22Rv1 (cell line): ENCODE results near the gene POMT2.

Source experiments
- ZFX ChIP-seq: fragments of 450-650 bp; IDR thresholded peaks from 2 replicates; pipeline ENCODE4 v1.6.1; 2017; ENCODE audit warnings: antibody characterized with exemption, borderline replicate concordance
- TF ChIP-seq, protein P1 (sequence below): fragments of 450-650 bp; IDR thresholded peaks from 2 replicates; pipeline ENCODE4 v1.5.1; 2017; ENCODE audit warnings: mild to moderate bottlenecking

DNA sequence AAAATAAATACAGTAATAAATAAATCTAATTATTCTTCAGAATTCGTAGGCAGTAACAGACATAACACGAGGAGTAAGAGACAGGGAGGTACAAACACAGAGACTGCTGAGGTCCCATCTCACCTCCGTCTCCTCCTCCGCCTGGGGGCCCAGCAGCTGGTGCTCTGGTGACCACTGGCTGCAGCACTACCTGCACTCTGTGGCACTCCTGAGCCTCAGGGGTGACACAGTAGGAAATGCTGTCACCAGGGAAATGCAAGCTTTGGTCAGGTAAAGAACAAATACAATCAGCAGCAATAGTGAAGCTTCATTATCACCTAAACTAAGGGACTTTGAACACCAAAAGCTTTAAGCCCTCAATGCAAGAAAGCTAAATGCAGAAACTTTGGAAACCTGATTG is 19.7 kb upstream of the POMT2 start:
- TF ChIP-seq, protein P1, sequence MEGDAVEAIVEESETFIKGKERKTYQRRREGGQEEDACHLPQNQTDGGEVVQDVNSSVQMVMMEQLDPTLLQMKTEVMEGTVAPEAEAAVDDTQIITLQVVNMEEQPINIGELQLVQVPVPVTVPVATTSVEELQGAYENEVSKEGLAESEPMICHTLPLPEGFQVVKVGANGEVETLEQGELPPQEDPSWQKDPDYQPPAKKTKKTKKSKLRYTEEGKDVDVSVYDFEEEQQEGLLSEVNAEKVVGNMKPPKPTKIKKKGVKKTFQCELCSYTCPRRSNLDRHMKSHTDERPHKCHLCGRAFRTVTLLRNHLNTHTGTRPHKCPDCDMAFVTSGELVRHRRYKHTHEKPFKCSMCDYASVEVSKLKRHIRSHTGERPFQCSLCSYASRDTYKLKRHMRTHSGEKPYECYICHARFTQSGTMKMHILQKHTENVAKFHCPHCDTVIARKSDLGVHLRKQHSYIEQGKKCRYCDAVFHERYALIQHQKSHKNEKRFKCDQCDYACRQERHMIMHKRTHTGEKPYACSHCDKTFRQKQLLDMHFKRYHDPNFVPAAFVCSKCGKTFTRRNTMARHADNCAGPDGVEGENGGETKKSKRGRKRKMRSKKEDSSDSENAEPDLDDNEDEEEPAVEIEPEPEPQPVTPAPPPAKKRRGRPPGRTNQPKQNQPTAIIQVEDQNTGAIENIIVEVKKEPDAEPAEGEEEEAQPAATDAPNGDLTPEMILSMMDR, result no peak
- TF ChIP-seq ZFX, result no peak
